ENCODE data around the gene CAPN5. TPM values are rescaled to one million over a fixed set of nuclear protein-coding genes. Genes with fewer than 3 reads are reported as not detected.

Gene CAPN5
- total RNA-seq, 4 donors from 2014 or later = 1.8 to 16.6 (median 8.0) TPM

DNA sequence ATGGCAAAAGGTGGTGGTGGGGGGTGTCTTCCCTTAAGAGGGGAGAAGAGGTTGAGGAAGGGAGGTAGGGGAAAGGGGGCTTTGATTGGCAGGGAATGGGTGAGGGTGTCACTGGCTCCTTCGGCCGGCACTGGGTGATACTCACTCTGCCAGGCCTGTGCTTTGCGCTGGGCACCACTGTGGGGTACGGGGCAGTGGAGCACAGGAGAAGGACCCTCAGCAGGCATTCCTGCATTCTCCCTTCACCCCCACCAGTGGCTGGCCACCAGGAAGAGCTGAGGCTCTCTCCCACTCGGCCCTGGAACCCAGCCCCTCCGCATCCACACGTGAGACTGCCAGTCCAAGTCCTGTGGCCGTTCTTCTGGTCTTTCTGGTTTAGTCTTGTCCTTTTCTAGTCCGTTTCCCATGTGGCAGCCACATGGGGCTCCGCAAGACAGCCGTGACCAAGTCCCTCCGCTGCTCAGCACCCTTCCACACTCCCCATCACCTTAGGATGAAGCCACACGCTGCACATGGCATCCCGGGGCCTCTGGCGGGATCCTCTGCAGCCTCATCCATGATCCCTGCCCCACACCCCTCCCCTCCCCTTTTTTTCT, 8.0 kb downstream of the CAPN5 start:
- Histone ChIP-seq H3K27ac (peak overlapping the region; percentile 93 to 95), H3K36me3 (no peaks in the 10 kb centered on the region), H3K27me3 (no peaks in the 10 kb centered on the region), H3K4me1 (peaks cover 6 to 24% of the 10 kb centered on the region in 2 donors), H3K4me3 (no peak overlapping the region), H3K9me3 (no peaks in the 10 kb centered on the region)
- intact Hi-C loops (cut with DNase I; ENCODE audit: low total_unique reads) = no loop called here
- DNase-seq = peak; percentile 14 to 17
- TF ChIP-seq POLR2A (IDR thresholded peaks at IDR 0.05) = no peak
- TF ChIP-seq, protein P1, sequence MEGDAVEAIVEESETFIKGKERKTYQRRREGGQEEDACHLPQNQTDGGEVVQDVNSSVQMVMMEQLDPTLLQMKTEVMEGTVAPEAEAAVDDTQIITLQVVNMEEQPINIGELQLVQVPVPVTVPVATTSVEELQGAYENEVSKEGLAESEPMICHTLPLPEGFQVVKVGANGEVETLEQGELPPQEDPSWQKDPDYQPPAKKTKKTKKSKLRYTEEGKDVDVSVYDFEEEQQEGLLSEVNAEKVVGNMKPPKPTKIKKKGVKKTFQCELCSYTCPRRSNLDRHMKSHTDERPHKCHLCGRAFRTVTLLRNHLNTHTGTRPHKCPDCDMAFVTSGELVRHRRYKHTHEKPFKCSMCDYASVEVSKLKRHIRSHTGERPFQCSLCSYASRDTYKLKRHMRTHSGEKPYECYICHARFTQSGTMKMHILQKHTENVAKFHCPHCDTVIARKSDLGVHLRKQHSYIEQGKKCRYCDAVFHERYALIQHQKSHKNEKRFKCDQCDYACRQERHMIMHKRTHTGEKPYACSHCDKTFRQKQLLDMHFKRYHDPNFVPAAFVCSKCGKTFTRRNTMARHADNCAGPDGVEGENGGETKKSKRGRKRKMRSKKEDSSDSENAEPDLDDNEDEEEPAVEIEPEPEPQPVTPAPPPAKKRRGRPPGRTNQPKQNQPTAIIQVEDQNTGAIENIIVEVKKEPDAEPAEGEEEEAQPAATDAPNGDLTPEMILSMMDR (IDR thresholded peaks at IDR 0.05) = no peak

DNA sequence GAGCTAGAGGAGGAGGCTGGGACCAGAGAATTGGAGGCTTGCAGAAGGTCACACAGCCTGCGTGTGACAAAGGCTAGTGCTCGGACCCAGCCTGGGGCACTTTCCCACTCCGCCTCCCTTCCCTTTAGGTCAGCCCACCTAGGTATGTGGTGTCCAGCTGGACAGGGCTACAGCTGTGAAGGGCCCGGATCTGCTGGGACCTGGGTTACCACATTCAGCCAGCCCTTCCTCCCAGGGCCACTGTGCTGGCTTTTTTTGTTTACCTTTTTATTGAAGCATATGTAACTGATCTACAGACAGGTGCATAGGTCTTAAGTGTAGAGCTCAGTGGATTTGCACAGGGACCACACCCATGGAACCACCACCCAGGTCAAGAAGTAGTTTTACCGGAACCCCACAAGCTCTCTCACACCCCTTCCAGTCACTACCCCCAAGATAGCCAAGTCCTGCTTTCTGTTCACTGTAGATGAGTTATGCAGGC, 8.7 kb downstream of the CAPN5 start:
- intact Hi-C loops (cut with DNase I; ENCODE audit: low total_unique reads) = no loop called here
- Histone ChIP-seq H3K27me3 (no peaks in the 10 kb centered on the region), H3K4me1 (peaks cover 6 to 24% of the 10 kb centered on the region in 2 donors), H3K4me3 (no peak overlapping the region), H3K9me3 (no peaks in the 10 kb centered on the region), H3K36me3 (no peaks in the 10 kb centered on the region), H3K27ac (peak overlapping the region; percentile 93 to 95)
- no peak for TF ChIP-seq POLR2A (IDR thresholded peaks at IDR 0.05)
- TF ChIP-seq, protein P1 (IDR thresholded peaks at IDR 0.05) = no peak
- no peak for DNase-seq

DNA sequence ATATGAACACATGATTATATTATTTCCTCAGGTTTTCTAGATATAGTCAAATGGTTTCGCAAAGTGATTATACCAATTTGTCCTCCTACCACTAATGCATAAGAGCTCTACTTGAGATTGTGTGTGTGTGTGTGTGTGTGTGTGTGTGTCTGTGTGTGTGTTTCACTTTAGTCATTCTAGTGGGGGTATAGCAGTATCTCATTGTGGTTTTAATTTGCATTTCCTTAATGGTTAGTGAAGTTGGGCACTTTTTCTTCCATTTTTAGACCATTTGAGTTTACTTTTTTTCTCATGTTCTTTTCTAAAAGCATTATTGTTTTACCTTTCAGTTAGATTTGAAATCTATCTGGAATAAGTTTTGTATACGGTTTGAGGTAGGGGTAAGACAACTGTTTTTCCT, 12.9 kb downstream of the CAPN5 start:
- Histone ChIP-seq H3K36me3 (no peaks in the 10 kb centered on the region), H3K27me3 (no peaks in the 10 kb centered on the region), H3K27ac (no peak overlapping the region), H3K9me3 (no peaks in the 10 kb centered on the region), H3K4me3 (no peak overlapping the region), H3K4me1 (peaks cover 0 to under 1% of the 10 kb centered on the region in 2 donors)
- DNase-seq = no peak
- TF ChIP-seq POLR2A (IDR thresholded peaks at IDR 0.05) = no peak
- TF ChIP-seq, protein P1 (IDR thresholded peaks at IDR 0.05) = no peak
- intact Hi-C loops (cut with DNase I; ENCODE audit: low total_unique reads) = no loop called here

DNA sequence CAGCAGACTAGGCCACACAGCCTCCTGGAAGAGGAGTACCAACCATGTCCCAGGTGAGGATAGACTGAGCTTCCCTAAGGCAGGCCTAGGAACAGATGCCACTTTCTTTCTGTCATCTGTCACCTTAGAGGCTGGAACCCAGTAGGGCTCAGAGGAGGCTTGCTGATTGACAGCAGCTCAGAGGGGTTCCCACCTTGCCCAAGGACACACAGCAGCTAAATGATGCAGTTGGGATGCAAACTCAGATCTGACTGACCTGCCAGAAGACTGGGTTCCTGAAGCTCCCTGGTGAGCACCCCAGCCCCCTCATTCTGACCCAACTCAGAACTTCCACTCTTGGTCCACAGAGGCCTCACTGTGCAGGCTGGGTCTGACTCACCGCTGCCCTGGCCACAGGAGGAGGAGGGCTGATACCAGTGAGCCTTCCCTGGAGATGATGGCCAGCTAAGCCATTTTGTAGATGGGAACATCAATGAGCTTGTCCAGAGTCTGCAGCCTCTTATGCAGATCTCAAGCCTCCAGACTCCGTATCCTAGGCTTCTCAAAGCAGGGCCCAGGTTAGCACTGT, 14.0 kb downstream of the CAPN5 start:
- Histone ChIP-seq H3K4me1 (no peaks in the 10 kb centered on the region), H3K27ac (no peak overlapping the region), H3K9me3 (no peaks in the 10 kb centered on the region), H3K4me3 (no peak overlapping the region), H3K27me3 (no peaks in the 10 kb centered on the region), H3K36me3 (no peaks in the 10 kb centered on the region)
- intact Hi-C loops (cut with DNase I; ENCODE audit: low total_unique reads) = no loop called here
- DNase-seq = peak in 1 of 2 donors; percentile 9
- TF ChIP-seq, protein P1 (IDR thresholded peaks at IDR 0.05) = no peak
- no peak for TF ChIP-seq POLR2A (IDR thresholded peaks at IDR 0.05)

DNA sequence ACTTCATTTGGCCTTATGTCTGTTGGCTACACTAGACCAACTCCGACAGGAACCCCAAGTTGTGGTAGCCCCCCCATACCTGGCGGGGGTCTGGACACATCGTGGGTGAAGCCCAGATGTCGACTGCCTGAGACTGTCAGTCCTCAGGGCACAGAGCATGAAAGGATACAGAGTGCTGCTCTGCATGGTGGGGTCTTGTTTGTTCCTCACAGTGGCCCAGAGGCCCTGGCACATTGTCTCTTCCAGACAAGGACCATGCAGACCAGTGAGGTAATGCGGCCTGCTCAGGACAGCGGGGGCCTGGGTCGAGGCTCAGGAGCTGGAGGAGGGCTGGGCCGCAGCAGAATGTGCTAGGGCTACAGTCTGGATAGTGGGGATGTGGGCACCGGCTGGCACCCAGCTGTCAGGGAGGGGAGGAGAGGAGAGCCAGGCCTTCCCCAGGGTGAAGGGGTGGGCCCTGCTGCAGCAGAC, 14.6 kb downstream of the CAPN5 start:
- H3K27ac ChIP-seq = no peak overlapping the region
- no peaks in the 10 kb centered on the region for H3K4me1 ChIP-seq

More for the DNA sequence above, 14.6 kb downstream of the CAPN5 start:
- Histone ChIP-seq H3K27me3 (no peaks in the 10 kb centered on the region), H3K9me3 (no peaks in the 10 kb centered on the region), H3K36me3 (no peaks in the 10 kb centered on the region), H3K4me3 (no peak overlapping the region)
- peak; percentile 7 to 11 for DNase-seq
- TF ChIP-seq, protein P1 (IDR thresholded peaks at IDR 0.05) = no peak
- TF ChIP-seq POLR2A (IDR thresholded peaks at IDR 0.05) = no peak
- intact Hi-C loops (cut with DNase I; ENCODE audit: low total_unique reads) = no loop called here
